Dendritic cell treated with granulocyte-macrophage colony-stimulating factor and Interleukin-4, amounts not matched to agents 40 ng/mL and 50 ng/mL, for 4 days (primary cell): ENCODE measurements around the gene WSCD2.

Experiments used
- H3K27ac Mint-ChIP-seq: one replicate; pipeline ENCODE4 v1.8.0; 2022; ENCODE audit warnings: mild to moderate bottlenecking, mixed read lengths
- H3K27me3 Mint-ChIP-seq: one replicate; pipeline ENCODE4 v1.8.0; 2022; ENCODE audit warnings: mild to moderate bottlenecking, mixed read lengths
- H3K36me3 Mint-ChIP-seq: one replicate; pipeline ENCODE4 v1.8.0; 2022; ENCODE audit warnings: low read depth, mixed read lengths
- H3K4me1 Mint-ChIP-seq: one replicate; pipeline ENCODE4 v1.8.0; 2022; ENCODE audit warnings: low read depth, mixed read lengths
- H3K4me3 Mint-ChIP-seq: one replicate; pipeline ENCODE4 v1.8.0; 2022; ENCODE audit warnings: mild to moderate bottlenecking, moderate library complexity, mixed read lengths
- H3K9me3 Mint-ChIP-seq: one replicate; pipeline ENCODE4 v1.8.0; 2022; ENCODE audit warnings: mixed read lengths
- intact Hi-C: fragments of 100-400 bp; cut with micrococcal nuclease; formaldehyde crosslinking; loops from one replicate; pipeline ENCODE4 v1.15.0; 2022

The WSCD2 gene

GRCh38 chr12:108172033-108172432, 42.9 kb downstream of the WSCD2 start:
- intact Hi-C loops: no loop called here
- Mint-ChIP-seq H3K36me3 (no peaks in the 10 kb centered on the region), H3K4me1 (no peaks in the 10 kb centered on the region), H3K27ac (no peak overlapping the region), H3K9me3 (no peaks in the 10 kb centered on the region), H3K27me3 (peaks cover 11% of the 10 kb centered on the region), H3K4me3 (no peak overlapping the region)

DNA sequence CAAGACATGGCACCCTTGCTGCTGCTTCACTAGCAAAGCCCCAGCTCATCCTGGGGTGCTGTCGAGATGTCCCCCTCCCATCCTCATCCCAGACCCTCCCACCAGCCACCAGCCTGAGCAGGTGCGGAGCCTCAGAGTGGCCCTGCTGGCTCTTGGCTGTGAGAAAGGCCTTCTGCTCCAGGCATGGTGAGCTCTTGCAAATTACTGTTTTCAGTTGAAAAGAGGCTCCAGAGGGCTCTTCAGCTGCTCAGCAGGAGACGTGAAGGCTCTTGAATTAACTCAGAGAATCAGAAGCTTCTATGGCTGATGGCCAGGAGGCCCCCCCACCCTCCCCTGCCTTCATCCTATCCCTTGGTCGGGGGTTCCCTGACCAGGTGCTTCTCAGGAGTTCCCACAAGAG, 44.1 kb downstream of the WSCD2 start:
- intact Hi-C loops: no loop called here
- no peak overlapping the region for H3K27ac Mint-ChIP-seq
- peaks cover 6% of the 10 kb centered on the region for H3K27me3 Mint-ChIP-seq
- no peak overlapping the region for H3K4me3 Mint-ChIP-seq
- no peaks in the 10 kb centered on the region for H3K36me3 Mint-ChIP-seq
- no peaks in the 10 kb centered on the region for H3K9me3 Mint-ChIP-seq
- H3K4me1 Mint-ChIP-seq: no peaks in the 10 kb centered on the region

GRCh38 chr12:108173892-108174291, 44.8 kb downstream of the WSCD2 start:
- intact Hi-C loops: no loop called here
- Mint-ChIP-seq H3K36me3 (no peaks in the 10 kb centered on the region), H3K9me3 (no peaks in the 10 kb centered on the region), H3K27me3 (peaks cover 5% of the 10 kb centered on the region), H3K27ac (no peak overlapping the region), H3K4me3 (no peak overlapping the region), H3K4me1 (no peaks in the 10 kb centered on the region)

DNA sequence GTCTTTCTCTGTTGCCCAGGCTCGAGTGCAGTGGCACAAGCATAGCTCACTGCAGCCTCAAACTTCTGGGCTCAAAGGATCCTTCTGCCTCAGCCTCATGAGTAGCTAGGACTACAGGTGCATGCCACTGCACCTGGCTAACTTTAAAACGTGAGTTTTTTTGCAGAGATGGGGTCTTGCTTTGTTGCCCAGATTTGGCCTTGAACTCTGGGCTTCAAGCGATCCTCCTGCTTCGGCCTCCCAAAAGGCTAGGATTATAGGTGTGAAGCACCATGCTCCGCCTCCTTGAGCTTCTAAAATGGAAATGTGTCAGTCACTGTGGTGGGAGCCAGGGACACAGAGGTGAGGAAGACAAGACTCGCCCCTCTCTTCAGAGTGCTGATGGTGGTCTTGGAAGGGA, 45.6 kb downstream of the WSCD2 start:
- peaks cover under 1% of the 10 kb centered on the region for H3K27me3 Mint-ChIP-seq
- H3K4me3 Mint-ChIP-seq: no peak overlapping the region
- no peaks in the 10 kb centered on the region for H3K9me3 Mint-ChIP-seq
- no peaks in the 10 kb centered on the region for H3K36me3 Mint-ChIP-seq
- no peak overlapping the region for H3K27ac Mint-ChIP-seq
- no peaks in the 10 kb centered on the region for H3K4me1 Mint-ChIP-seq
- intact Hi-C loops: no loop called here

DNA sequence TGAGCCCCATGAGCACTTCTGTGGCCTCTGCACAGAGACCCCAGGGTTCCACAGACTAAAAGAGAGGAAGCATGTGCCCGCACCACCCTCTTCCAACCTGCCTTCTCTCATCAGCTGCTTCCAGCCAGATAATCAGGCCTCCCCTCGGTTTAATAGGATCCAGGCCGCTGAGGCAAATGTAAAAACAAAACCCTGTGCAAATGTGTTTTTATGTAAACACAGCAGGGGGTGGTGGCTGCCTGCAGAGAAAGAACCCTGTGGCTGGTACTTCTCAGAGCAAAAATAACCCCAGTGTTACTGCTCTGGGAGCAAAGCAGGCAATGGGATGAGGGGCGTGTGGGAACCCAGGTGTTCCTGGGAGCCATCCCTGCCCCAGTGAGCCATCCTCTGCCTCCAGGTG, 46.2 kb downstream of the WSCD2 start:
- H3K27ac Mint-ChIP-seq: no peak overlapping the region
- no peaks in the 10 kb centered on the region for H3K36me3 Mint-ChIP-seq
- H3K4me1 Mint-ChIP-seq: no peaks in the 10 kb centered on the region
- no peaks in the 10 kb centered on the region for H3K27me3 Mint-ChIP-seq
- no peaks in the 10 kb centered on the region for H3K9me3 Mint-ChIP-seq
- H3K4me3 Mint-ChIP-seq: no peak overlapping the region
- intact Hi-C loops: no loop called here

DNA sequence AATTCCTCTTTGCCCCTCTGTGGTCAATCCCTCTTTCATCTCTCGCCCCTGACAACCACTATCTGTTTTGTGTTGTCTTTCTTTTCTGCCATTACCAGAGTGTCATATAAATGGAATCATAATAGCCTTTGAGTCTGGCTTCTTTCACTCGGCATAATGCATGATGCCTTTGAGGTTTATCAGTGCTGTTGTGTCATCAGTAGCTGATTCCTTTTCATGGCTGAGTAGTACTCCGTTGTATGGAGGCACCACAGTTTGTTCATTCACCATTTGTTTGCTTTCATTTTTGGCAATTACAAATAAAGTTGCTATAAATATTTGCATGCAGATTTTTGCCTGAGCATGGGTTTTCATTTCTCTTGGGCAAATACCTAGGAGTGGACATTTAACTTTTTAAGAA, 47.2 kb downstream of the WSCD2 start:
- Mint-ChIP-seq H3K4me3 (no peak overlapping the region), H3K27me3 (peaks cover 2% of the 10 kb centered on the region), H3K4me1 (no peaks in the 10 kb centered on the region), H3K9me3 (no peaks in the 10 kb centered on the region), H3K27ac (no peak overlapping the region), H3K36me3 (no peaks in the 10 kb centered on the region)
- intact Hi-C loops: no loop called here

- no peak overlapping the region for H3K4me3 Mint-ChIP-seq
- H3K9me3 Mint-ChIP-seq: no peaks in the 10 kb centered on the region
- intact Hi-C loops: no loop called here
- H3K4me1 Mint-ChIP-seq: no peaks in the 10 kb centered on the region
- peaks cover 2% of the 10 kb centered on the region for H3K27me3 Mint-ChIP-seq
- no peak overlapping the region for H3K27ac Mint-ChIP-seq
- no peaks in the 10 kb centered on the region for H3K36me3 Mint-ChIP-seq
These were observed 48.0 kb downstream of the WSCD2 start for GRCh38 chr12:108177131-108177530.

DNA sequence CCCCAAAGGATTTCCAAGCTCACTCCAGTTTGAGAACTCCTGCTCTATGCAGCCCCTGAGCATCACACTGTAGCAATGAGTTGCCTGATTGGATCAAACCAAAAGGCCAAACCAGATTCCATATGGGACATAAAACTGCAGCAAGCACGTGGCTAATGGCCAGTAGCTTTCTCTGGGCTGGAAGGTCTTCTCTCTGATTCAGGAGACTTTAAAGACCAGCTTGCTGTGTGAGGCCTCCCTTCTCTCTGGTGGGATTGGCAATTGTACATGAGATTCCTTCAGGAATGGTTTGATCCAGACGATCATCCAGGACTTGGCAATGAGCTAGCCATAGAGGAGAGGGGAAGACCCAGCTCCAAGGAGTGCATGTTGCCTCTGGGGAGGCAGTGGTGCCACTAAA, 50.2 kb downstream of the WSCD2 start:
- H3K27me3 Mint-ChIP-seq: peaks cover 8% of the 10 kb centered on the region

DNA sequence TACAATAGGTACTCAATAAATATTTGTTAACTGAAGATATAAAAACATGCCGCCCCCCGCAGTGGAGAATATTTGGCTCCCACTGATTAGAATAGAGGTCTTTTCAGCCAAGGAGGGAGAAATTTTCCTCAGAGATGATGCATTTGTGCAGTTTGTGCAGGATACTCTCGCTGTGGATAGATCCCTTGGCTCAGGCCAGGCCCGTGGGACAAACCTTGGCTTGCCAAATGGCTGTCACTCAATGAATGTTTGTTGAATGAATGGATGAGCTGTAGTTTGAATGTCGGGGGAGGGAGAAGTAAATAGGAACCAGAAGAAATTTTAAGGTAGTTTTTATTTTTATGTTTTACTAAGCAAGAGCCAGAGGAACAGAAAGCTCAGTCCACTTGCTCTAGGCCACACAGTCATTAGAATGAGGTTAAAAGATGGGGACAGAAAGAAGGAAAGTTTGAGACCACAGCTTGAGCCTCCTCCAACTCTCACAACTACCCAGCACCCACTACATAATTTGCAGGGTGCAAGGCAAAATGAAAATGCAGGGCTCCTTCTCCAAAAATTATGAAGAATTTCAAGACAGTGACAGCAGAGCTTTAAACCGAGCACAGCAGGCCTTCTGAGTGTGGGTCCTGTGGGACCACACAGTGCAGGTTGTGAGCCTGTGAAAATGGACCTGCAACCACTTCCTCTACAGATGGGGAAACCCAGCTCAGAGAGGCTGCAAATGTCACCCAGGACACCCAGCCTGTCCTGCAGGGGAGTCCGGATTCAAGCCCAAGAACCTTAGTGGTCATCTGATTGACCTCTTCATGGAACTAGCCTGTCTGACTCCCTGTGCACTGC, 51.4 kb downstream of the WSCD2 start:
- Mint-ChIP-seq H3K27me3 (peaks cover 9% of the 10 kb centered on the region), H3K36me3 (no peaks in the 10 kb centered on the region), H3K4me3 (no peak overlapping the region), H3K9me3 (no peaks in the 10 kb centered on the region), H3K4me1 (no peaks in the 10 kb centered on the region), H3K27ac (no peak overlapping the region)
- intact Hi-C loops: no loop called here

More for the DNA sequence above, 50.2 kb downstream of the WSCD2 start:
- H3K36me3 Mint-ChIP-seq: no peaks in the 10 kb centered on the region
- H3K4me1 Mint-ChIP-seq: no peaks in the 10 kb centered on the region
- intact Hi-C loops: no loop called here
- H3K27ac Mint-ChIP-seq: no peak overlapping the region
- H3K9me3 Mint-ChIP-seq: no peaks in the 10 kb centered on the region
- no peak overlapping the region for H3K4me3 Mint-ChIP-seq

DNA sequence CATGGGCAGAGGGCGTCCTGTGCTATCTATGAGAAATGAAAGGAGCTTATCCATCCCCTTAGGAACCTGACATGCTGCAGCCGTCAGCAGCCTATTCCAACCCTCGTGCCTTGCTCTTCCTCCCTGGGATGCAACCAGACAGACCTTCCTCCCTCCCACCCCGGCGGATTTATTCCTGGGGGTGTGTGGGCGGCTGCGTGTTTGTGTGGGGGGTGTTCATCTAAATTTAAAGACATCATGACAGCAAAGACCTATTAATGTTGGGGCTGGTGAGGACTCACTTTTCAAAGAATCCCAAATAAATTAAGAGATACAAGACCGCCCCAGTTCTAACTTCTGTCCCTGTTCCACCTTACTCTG, 52.0 kb downstream of the WSCD2 start:
- H3K9me3 Mint-ChIP-seq: no peaks in the 10 kb centered on the region
- intact Hi-C loops: no loop called here
- no peak overlapping the region for H3K4me3 Mint-ChIP-seq
- H3K27ac Mint-ChIP-seq: no peak overlapping the region
- no peaks in the 10 kb centered on the region for H3K36me3 Mint-ChIP-seq
- peaks cover 13% of the 10 kb centered on the region for H3K27me3 Mint-ChIP-seq
- no peaks in the 10 kb centered on the region for H3K4me1 Mint-ChIP-seq

- intact Hi-C loops: no loop called here
These were observed 53.0 kb downstream of the WSCD2 start for GRCh38 chr12:108182096-108182495.

DNA sequence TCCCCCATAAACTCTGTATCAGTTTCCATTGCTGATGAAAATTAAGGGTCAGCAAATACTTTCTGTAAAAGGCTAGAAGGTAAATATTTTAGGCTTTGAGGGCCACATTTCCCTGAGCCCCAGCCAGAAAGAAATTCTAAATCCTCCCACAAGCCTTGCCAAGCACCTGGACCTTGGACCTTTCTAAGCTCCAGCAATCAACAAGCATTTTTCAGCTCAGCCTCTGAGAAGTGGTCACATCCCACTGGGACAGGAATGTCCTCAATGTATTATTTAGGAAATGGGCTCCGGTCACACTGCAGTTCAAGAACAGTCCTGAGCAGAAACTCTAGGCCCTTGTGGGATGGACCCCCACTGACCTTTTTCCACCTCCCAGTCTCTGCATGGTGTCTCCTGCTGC, 55.9 kb downstream of the WSCD2 start:
- no peaks in the 10 kb centered on the region for H3K36me3 Mint-ChIP-seq
- peaks cover 16% of the 10 kb centered on the region for H3K27me3 Mint-ChIP-seq
- H3K9me3 Mint-ChIP-seq: no peaks in the 10 kb centered on the region
- H3K4me1 Mint-ChIP-seq: no peaks in the 10 kb centered on the region
- H3K4me3 Mint-ChIP-seq: no peak overlapping the region
- no peak overlapping the region for H3K27ac Mint-ChIP-seq
- intact Hi-C loops: no loop called here

More at GRCh38 chr12:108182096-108182495, 53.0 kb downstream of the WSCD2 start:
- H3K27ac Mint-ChIP-seq: no peak overlapping the region
- no peaks in the 10 kb centered on the region for H3K4me1 Mint-ChIP-seq
- H3K27me3 Mint-ChIP-seq: peaks cover 14% of the 10 kb centered on the region
- no peak overlapping the region for H3K4me3 Mint-ChIP-seq
- H3K36me3 Mint-ChIP-seq: no peaks in the 10 kb centered on the region
- no peaks in the 10 kb centered on the region for H3K9me3 Mint-ChIP-seq

GRCh38 chr12:108187831-108188230, 58.7 kb downstream of the WSCD2 start:
- H3K27ac Mint-ChIP-seq: no peak overlapping the region

DNA sequence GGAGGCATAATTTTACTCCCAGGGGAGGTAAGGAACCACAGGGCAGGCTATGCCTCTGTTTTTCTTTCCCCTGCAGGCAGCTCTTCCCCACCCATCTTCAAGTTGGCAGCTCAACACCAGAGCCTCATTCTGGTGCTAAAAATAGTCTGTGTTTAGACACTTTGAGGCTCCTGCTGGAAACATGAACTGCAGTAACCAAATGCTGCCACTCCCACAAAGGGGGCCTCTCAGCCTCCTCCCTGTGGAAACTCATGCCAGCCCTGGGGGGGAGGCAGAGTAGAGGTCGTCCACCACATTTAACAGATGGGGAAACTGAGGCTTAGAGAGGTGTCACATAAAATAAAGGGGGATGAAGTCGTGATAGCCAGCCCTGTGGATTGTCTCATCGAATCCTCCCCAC, 61.4 kb downstream of the WSCD2 start:
- Mint-ChIP-seq H3K9me3 (no peaks in the 10 kb centered on the region), H3K4me1 (no peaks in the 10 kb centered on the region), H3K27me3 (peaks cover 16% of the 10 kb centered on the region), H3K27ac (no peak overlapping the region), H3K36me3 (no peaks in the 10 kb centered on the region), H3K4me3 (no peak overlapping the region)
- intact Hi-C loops: loop anchor here (5.0 kb wide), 1 partner anchor 198 kb away; no protein-coding TSS in a partner anchor

More at GRCh38 chr12:108187831-108188230, 58.7 kb downstream of the WSCD2 start:
- Mint-ChIP-seq H3K27me3 (peaks cover 18% of the 10 kb centered on the region), H3K4me3 (no peak overlapping the region), H3K4me1 (no peaks in the 10 kb centered on the region), H3K9me3 (no peaks in the 10 kb centered on the region), H3K36me3 (no peaks in the 10 kb centered on the region)
- intact Hi-C loops: no loop called here

DNA sequence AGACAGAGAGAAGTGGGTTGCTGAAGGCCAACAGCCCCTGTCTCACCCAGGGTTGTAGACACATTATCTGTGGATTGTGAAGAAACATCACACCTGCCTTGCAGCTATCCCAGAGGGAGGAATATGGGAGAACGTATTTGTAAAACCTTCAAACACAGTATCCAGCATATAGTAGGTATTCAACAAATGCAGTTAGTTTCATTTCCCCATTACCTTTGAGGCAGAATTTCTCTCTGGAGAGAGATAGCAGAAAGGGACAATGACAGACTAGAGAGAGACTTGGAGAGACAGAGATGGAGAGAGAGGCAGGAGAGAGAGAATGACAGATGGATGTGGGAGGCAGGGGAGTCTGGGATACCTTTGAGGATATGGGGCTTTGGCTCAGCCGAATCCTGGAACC, 62.0 kb downstream of the WSCD2 start:
- H3K4me3 Mint-ChIP-seq: no peak overlapping the region
- peaks cover 12% of the 10 kb centered on the region for H3K27me3 Mint-ChIP-seq
- intact Hi-C loops: loop anchor here (5.0 kb wide), 1 partner anchor 199 kb away; no protein-coding TSS in a partner anchor
- H3K36me3 Mint-ChIP-seq: no peaks in the 10 kb centered on the region
- H3K27ac Mint-ChIP-seq: no peak overlapping the region
- H3K9me3 Mint-ChIP-seq: no peaks in the 10 kb centered on the region
- no peaks in the 10 kb centered on the region for H3K4me1 Mint-ChIP-seq
